Activated CD4-positive, alpha-beta memory T cell treated with anti-CD3 and anti-CD28 coated beads, Interleukin-2, amount 10 ng/mL, durations not matched to agents 7 days and 5 days (primary cell): ENCODE measurements around the gene MLC1. TPM values are rescaled to one million over a fixed set of nuclear protein-coding genes. Genes with fewer than 3 reads are reported as not detected.

Experiments
- CTCF ChIA-PET: fragments of 350-600 bp; sonication (Branson Sonifier 250); formaldehyde crosslinking; loops from one replicate; lab custom pipeline; 2021; ENCODE audit warnings: antibody characterized with exemption, inconsistent platforms; lab: Charles Lee
- POLR2A ChIA-PET: fragments of 350-600 bp; sonication (Branson Sonifier 250); formaldehyde crosslinking; loops from one replicate; lab custom pipeline; 2021; ENCODE audit warnings: antibody characterized with exemption; lab: Charles Lee
- DNase-seq: peaks from one replicate; pipeline ENCODE4 v3.0.0-alpha.2; 2020
- H3K27ac Mint-ChIP-seq: one replicate; pipeline ENCODE4 v1.8.0; 2021; ENCODE audit warnings: mild to moderate bottlenecking, mixed read lengths
- H3K27me3 Mint-ChIP-seq: one replicate; pipeline ENCODE4 v1.8.0; 2021; ENCODE audit warnings: mixed read lengths
- H3K36me3 Mint-ChIP-seq: one replicate; pipeline ENCODE4 v1.8.0; 2021; ENCODE audit warnings: low read depth, mixed read lengths
- H3K4me1 Mint-ChIP-seq: one replicate; pipeline ENCODE4 v1.8.0; 2021; ENCODE audit warnings: mixed read lengths
- H3K4me3 Mint-ChIP-seq: one replicate; pipeline ENCODE4 v1.8.0; 2021; ENCODE audit warnings: mild to moderate bottlenecking, mixed read lengths
- H3K9me3 Mint-ChIP-seq: one replicate; pipeline ENCODE4 v1.8.0; 2021; ENCODE audit warnings: mixed read lengths
- total RNA-seq, 2 experiments: library from RNA; stranded (reverse); gene quantifications; one replicate each; pipeline ENCODE4 v1.2.3, GENCODE V29; 2021

Gene MLC1
- total RNA-seq, 2 experiments from 2014 or later: 0.30 to 0.50 TPM

- no peak for DNase-seq
- CTCF ChIA-PET: no interaction called here
- Mint-ChIP-seq H3K27ac (no peak overlapping the region), H3K4me3 (no peak overlapping the region), H3K27me3 (peaks cover 10% of the 10 kb centered on the region), H3K9me3 (peaks cover 2% of the 10 kb centered on the region), H3K4me1 (no peaks in the 10 kb centered on the region), H3K36me3 (peaks cover 1% of the 10 kb centered on the region)
- POLR2A ChIA-PET: no interaction called here
Observed at GRCh38 chr22:50081426-50082196, 3.6 kb downstream of the MLC1 start.

- no peak overlapping the region for H3K4me3 Mint-ChIP-seq
- CTCF ChIA-PET: interaction anchor here (0.9 kb wide), 2 partner anchors 128 to 149 kb away, joined by 3 read pairs; no protein-coding TSS in a partner anchor
- H3K36me3 Mint-ChIP-seq: no peaks in the 10 kb centered on the region
- no peak overlapping the region for H3K27ac Mint-ChIP-seq
- H3K9me3 Mint-ChIP-seq: no peaks in the 10 kb centered on the region
- no peaks in the 10 kb centered on the region for H3K4me1 Mint-ChIP-seq
- POLR2A ChIA-PET: interaction anchor here (1.0 kb wide), 1 partner anchor 36 kb away, joined by 4 read pairs; no protein-coding TSS in a partner anchor
- no peak for DNase-seq
- H3K27me3 Mint-ChIP-seq: peaks cover 4% of the 10 kb centered on the region
Observed at GRCh38 chr22:50080077-50080465, 5.2 kb downstream of the MLC1 start.

DNA sequence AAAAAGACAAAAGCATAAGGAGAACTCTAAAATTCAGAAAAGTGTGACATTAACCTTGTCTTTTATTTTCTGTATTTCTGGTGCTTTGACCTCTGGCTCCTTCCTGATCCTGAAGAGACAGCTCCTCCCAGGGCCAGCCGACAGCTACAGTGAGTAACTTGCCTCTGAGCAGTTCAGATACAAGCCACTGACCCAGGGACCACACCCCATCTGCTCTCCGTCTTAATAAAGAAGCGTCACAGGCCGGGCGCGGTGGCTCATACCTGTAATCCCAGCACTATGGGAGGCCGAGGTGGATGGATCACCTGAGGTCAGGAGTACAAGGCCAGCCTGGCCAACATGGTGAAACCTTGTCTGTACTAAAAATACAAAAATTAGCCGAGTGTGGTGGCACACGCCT is 6.5 kb downstream of the MLC1 start:
- no peak overlapping the region for H3K27ac Mint-ChIP-seq
- CTCF ChIA-PET: no interaction called here
- no peak for DNase-seq
- H3K4me3 Mint-ChIP-seq: no peak overlapping the region
- no peaks in the 10 kb centered on the region for H3K27me3 Mint-ChIP-seq
- no peaks in the 10 kb centered on the region for H3K9me3 Mint-ChIP-seq
- POLR2A ChIA-PET: no interaction called here
- no peaks in the 10 kb centered on the region for H3K4me1 Mint-ChIP-seq
- H3K36me3 Mint-ChIP-seq: no peaks in the 10 kb centered on the region

GRCh38 chr22:50078246-50078645 is 7.0 kb downstream of the MLC1 start:
- Mint-ChIP-seq H3K27me3 (no peaks in the 10 kb centered on the region), H3K27ac (no peak overlapping the region), H3K36me3 (no peaks in the 10 kb centered on the region), H3K4me1 (no peaks in the 10 kb centered on the region), H3K4me3 (no peak overlapping the region), H3K9me3 (no peaks in the 10 kb centered on the region)
- no peak for DNase-seq
- POLR2A ChIA-PET: no interaction called here
- CTCF ChIA-PET: interaction anchor here (0.7 kb wide), 1 partner anchor 48 kb away, joined by 4 read pairs; no protein-coding TSS in a partner anchor

GRCh38 chr22:50076646-50077535 is 8.3 kb downstream of the MLC1 start:
- ChIA-PET CTCF (no interaction called here), POLR2A (no interaction called here)
- Mint-ChIP-seq H3K27me3 (no peaks in the 10 kb centered on the region), H3K4me1 (no peaks in the 10 kb centered on the region), H3K27ac (no peak overlapping the region), H3K9me3 (no peaks in the 10 kb centered on the region), H3K36me3 (no peaks in the 10 kb centered on the region), H3K4me3 (no peak overlapping the region)
- DNase-seq: no peak

DNA sequence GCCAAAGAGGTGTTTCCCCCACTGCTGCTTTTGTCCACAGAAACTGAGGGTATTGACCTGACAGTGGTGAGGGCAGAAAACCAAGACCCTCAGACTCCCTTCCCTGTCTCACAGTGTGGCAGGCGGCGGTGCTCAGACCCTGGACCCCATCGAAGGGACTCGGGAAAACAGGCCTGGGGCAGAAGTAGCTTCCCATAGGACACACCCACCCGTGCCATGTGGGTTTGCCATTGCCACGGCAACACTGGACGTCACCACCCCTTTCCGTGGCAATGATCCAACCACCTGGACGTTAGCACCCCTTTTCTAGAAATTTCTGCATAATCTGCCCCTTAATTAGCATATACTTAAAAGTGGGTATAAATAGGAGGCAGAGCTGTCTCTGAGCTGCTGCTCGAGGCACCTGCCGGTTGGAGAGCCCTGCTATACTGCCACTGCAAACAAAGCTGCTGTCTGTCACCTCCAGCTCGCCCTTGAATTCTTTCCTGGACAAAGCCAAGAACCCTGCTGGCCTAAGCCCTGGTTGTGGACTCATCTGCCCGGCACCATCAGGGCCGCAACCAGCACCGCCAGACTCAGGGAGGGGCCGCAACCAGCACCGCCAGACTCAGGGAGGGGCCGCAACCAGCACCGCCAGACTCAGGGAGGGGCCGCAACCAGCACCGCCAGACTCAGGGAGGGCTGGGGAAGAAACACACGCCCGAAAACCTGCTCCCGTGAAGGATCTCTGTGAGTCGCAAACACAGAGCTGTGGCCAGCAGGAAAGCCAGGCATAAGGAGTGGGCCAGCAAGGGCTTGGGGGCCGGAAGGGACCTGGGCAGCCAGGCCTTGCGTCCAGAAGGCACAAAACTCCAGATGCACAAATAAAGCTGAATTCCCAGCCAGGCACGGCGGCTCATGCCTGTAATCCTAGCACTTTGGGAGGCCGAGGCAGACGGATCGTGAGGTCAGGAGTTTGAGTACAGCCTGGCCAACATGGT is 10.4 kb downstream of the MLC1 start:
- Mint-ChIP-seq H3K27me3 (no peaks in the 10 kb centered on the region), H3K36me3 (no peaks in the 10 kb centered on the region), H3K4me1 (no peaks in the 10 kb centered on the region), H3K4me3 (no peak overlapping the region), H3K27ac (no peak overlapping the region), H3K9me3 (no peaks in the 10 kb centered on the region)
- ChIA-PET CTCF (no interaction called here), POLR2A (no interaction called here)
- no peak for DNase-seq

DNA sequence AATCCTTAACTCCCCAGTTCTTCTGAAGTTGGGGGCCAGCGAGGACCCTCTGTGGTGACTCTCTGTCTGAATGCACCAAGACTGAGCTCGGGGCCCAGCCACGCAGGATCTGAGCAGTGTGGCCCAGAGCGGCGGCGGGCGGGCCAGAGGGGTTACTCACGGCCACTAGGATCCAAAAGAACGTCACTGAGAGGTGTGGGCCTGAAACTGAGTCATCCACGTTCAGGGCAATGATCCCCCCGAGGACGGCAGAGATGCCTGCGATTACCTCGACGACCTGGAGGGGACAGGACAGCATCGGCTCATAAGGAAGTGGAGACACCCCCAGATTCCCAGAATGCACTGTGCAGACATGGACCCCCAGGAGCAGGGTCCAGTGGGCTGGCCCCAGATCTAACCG is 11.2 kb downstream of the MLC1 start:
- ChIA-PET CTCF (no interaction called here), POLR2A (no interaction called here)
- DNase-seq: no peak
- H3K4me3 Mint-ChIP-seq: no peak overlapping the region
- no peaks in the 10 kb centered on the region for H3K4me1 Mint-ChIP-seq
- H3K27me3 Mint-ChIP-seq: no peaks in the 10 kb centered on the region
- H3K9me3 Mint-ChIP-seq: no peaks in the 10 kb centered on the region
- H3K27ac Mint-ChIP-seq: no peak overlapping the region
- no peaks in the 10 kb centered on the region for H3K36me3 Mint-ChIP-seq

DNA sequence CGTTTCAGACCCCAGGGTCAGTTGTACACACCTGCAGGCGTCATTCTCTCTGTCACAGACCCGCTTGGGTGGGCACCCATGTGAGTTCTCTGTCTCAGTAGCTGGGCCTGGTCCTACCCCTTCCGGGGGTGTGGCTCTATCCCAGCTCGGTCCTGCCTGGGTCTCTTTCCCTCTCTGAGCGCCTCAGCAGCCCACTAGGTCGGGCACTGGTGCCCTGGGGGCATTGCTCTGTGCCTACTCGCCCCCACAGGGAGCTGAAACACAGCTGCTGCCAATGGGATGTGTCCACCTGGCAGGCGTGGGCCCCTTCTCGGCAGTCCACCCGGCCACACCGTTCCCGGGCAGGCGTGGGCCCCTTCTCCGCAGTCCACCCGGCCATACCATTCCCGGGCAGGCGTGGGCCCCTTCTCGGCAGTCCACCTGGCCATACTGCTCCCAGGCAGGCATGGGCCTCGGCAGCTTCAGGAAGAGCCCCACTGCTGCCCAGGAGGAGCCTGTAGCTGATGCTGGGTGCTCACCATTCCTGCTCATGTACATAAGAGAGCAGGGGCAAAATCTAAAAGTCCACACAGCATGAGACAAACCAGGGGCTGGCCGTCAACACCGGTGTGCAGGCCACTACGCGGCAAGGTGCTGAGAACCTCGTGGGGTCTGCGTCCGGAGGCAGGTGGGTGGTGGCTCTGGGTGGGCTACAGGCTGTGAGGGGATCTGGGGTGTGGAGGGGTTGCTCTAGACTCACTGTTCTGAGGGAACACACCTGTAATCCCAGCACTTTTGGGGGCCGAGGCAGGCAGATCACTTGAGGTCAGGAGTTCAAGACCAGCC is 12.3 kb downstream of the MLC1 start:
- Mint-ChIP-seq H3K27ac (no peak overlapping the region), H3K4me1 (no peaks in the 10 kb centered on the region), H3K9me3 (no peaks in the 10 kb centered on the region), H3K36me3 (no peaks in the 10 kb centered on the region), H3K4me3 (no peak overlapping the region), H3K27me3 (no peaks in the 10 kb centered on the region)
- no peak for DNase-seq
- ChIA-PET CTCF (no interaction called here), POLR2A (no interaction called here)

GRCh38 chr22:50072167-50072555 is 13.1 kb downstream of the MLC1 start:
- Mint-ChIP-seq H3K4me3 (no peak overlapping the region), H3K27me3 (no peaks in the 10 kb centered on the region), H3K27ac (no peak overlapping the region), H3K4me1 (no peaks in the 10 kb centered on the region), H3K36me3 (no peaks in the 10 kb centered on the region), H3K9me3 (no peaks in the 10 kb centered on the region)
- ChIA-PET POLR2A (no interaction called here), CTCF (no interaction called here)
- no peak for DNase-seq

DNA sequence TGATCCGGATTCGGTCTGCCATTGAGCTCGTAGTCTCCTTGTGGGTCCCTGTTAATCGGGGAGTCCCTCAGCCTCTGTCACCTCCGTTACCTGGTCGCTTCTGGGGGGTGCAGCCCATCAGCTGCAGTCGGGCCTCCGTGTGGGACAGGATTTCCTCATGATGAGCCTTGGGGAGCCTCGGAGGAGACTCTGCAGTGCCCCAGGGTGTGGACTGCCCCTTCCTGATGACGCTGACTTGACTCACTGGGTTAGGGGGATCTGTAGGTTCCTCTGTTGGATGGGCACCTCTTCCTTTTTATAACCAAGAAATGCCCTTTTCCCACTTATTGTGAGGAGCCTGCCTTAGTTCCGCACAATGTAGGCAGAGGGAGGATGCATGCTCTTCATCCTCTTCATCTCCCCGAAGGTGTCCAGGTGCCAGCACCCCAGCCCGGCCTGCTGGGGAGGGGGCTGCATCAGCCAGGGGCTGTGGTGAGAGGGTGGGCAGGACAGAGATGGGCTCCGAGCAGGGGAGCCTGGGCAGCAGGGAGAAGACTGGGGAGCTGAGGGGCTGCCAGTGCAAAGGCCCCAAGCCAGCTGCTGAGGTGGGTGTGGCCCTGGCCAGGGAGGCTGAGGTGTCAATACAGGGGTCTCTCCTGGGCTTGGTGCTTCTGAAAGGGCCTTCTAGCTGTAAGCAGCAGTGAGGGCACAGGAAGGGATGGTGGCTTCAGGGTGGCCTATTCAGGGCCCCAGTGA is 13.6 kb downstream of the MLC1 start:
- Mint-ChIP-seq H3K4me3 (no peak overlapping the region), H3K4me1 (no peaks in the 10 kb centered on the region), H3K27ac (no peak overlapping the region), H3K36me3 (no peaks in the 10 kb centered on the region), H3K27me3 (no peaks in the 10 kb centered on the region), H3K9me3 (no peaks in the 10 kb centered on the region)
- ChIA-PET CTCF (no interaction called here), POLR2A (no interaction called here)
- DNase-seq: no peak

- Mint-ChIP-seq H3K4me1 (no peaks in the 10 kb centered on the region), H3K4me3 (no peak overlapping the region), H3K36me3 (no peaks in the 10 kb centered on the region), H3K27ac (no peak overlapping the region), H3K27me3 (no peaks in the 10 kb centered on the region), H3K9me3 (no peaks in the 10 kb centered on the region)
- no peak for DNase-seq
- POLR2A ChIA-PET: no interaction called here
- CTCF ChIA-PET: no interaction called here
Observed at GRCh38 chr22:50070366-50070765, 14.9 kb downstream of the MLC1 start.

DNA sequence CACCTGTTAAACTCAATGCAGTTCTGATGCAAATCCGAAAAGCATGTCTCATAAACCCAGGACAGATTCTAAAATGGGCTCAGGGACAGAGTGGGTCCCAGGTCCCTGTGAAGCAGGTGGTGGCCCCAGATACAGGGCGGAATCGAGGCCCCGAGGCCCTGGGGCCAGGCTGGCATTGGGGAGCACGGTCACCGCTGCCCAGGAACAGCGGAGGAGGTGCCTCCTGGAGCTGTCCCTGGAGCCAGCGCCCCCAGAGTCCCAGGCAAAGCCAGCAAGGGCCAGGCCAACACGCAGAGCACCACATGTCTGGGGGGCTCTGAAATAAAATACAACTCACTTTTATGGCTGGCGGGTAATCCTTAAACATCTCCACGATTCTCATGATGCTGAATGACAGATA is 17.1 kb downstream of the MLC1 start:
- Mint-ChIP-seq H3K36me3 (no peaks in the 10 kb centered on the region), H3K4me3 (no peak overlapping the region), H3K27ac (no peak overlapping the region), H3K9me3 (no peaks in the 10 kb centered on the region), H3K27me3 (no peaks in the 10 kb centered on the region), H3K4me1 (no peaks in the 10 kb centered on the region)
- ChIA-PET CTCF (no interaction called here), POLR2A (no interaction called here)
- no peak for DNase-seq
